SU-DHL-6 (cell line): Measurements from ENCODE around the gene GYPC.

Source experiments
- H2AFZ ChIP-seq: fragments of 200-600 bp; sonication (generic); 2 replicates; pipeline ENCODE4 v1.6.1; 2014; ENCODE audit warnings: low read depth, mild to moderate bottlenecking, moderate library complexity, mixed read lengths, antibody characterized with exemption, low read length; ENCODE audit not compliant: severe bottlenecking
- H3F3A ChIP-seq: fragments of 200-600 bp; shearing (Covaris generic); 2 replicates; pipeline ENCODE4 v1.6.0; 2016; ENCODE audit warnings: antibody characterized with exemption, mild to moderate bottlenecking; ENCODE audit not compliant: insufficient read depth
- H3K27ac ChIP-seq: fragments of 200-600 bp; sonication (generic); 2 replicates; pipeline ENCODE4 v1.5.1; 2016; ENCODE audit warnings: low read depth, mild to moderate bottlenecking, low read length, moderate library complexity, mixed read lengths
- H3K27me3 ChIP-seq: fragments of 200-600 bp; sonication (generic), shearing (Covaris generic); 2 replicates; pipeline ENCODE4 v1.6.0; 2014; ENCODE audit warnings: mild to moderate bottlenecking, low read length
- H3K36me3 ChIP-seq: fragments of 200-600 bp; sonication (generic); 2 replicates; pipeline ENCODE4 v1.6.1; 2014; ENCODE audit warnings: mild to moderate bottlenecking, low read length, mixed read lengths
- H3K4me2 ChIP-seq: fragments of 300-600, 200-600 bp; shearing (Covaris generic), sonication (generic); 2 replicates; pipeline ENCODE4 v1.6.0; 2014; ENCODE audit warnings: low read length, low read depth, mild to moderate bottlenecking; ENCODE audit not compliant: poor library complexity, severe bottlenecking
- H3K4me3 ChIP-seq: fragments of 200-600 bp; sonication (generic); 2 replicates; pipeline ENCODE4 v1.5.1; 2014; ENCODE audit warnings: antibody characterized with exemption, low read length, mild to moderate bottlenecking, mixed read lengths; ENCODE audit not compliant: insufficient read depth, poor library complexity, severe bottlenecking
- H3K79me2 ChIP-seq: fragments of 200-600 bp; sonication (generic); 2 replicates; pipeline ENCODE4 v1.6.1; 2014; ENCODE audit warnings: mild to moderate bottlenecking, low read length, moderate library complexity; ENCODE audit not compliant: insufficient read depth
- H3K9ac ChIP-seq: fragments of 200-600 bp; sonication (generic); 2 replicates; pipeline ENCODE4 v1.7.0; 2014; ENCODE audit warnings: mild to moderate bottlenecking, low read length
- H3K9me2 ChIP-seq: fragments of 200-600 bp; sonication (generic); replicated peaks from 2 replicates; pipeline ENCODE4 v1.6.1; 2014; ENCODE audit warnings: low read length; ENCODE audit not compliant: insufficient read depth
- H3K9me3 ChIP-seq: fragments of 200-600 bp; sonication (generic); 2 replicates; pipeline ENCODE4 v1.6.1; 2014; ENCODE audit warnings: low read length, mixed read lengths; ENCODE audit not compliant: insufficient read depth
- H4K20me1 ChIP-seq: fragments of 200-600 bp; sonication (generic); 2 replicates; pipeline ENCODE4 v1.6.1; 2014; ENCODE audit warnings: low read depth, mild to moderate bottlenecking, antibody characterized with exemption, low read length, moderate library complexity, mixed read lengths
- CTCF ChIP-seq: fragments of 200-600 bp; sonication (generic); IDR thresholded peaks from one replicate; pipeline ENCODE4 v1.5.1; 2017; ENCODE audit warnings: antibody characterized with exemption, mild to moderate bottlenecking, low read length, moderate library complexity; ENCODE audit not compliant: insufficient read depth, poor library complexity, severe bottlenecking
- EZH2phosphoT487 ChIP-seq: fragments of 200-600 bp; sonication (generic), shearing (Covaris generic); conservative IDR thresholded peaks from 2 replicates; pipeline ENCODE4 v1.6.1; 2018; ENCODE audit warnings: mild to moderate bottlenecking, antibody characterized with exemption, low read length, moderate library complexity, mixed read lengths

GYPC gene

GRCh38 chr2:126669772-126670171 is 13.8 kb downstream of the GYPC start:
- Histone ChIP-seq H3K27me3 (no peaks in the 10 kb centered on the region), H3K4me3 (no peak overlapping the region), H3K9me2 (no peaks in the 10 kb centered on the region), H3K9me3 (no peaks in the 10 kb centered on the region), H2AFZ (no peak overlapping the region), H3K27ac (no peak overlapping the region), H3K36me3 (no peaks in the 10 kb centered on the region), H3K9ac (no peak overlapping the region), H3K79me2 (no peaks in the 10 kb centered on the region), H3K4me2 (no peak overlapping the region), H4K20me1 (no peaks in the 10 kb centered on the region), H3F3A (no peaks in the 10 kb centered on the region)
- TF ChIP-seq EZH2phosphoT487 (no peak), CTCF (no peak)

GRCh38 chr2:126671488-126671887 is 15.5 kb downstream of the GYPC start:
- H3K27ac ChIP-seq = no peak overlapping the region
- no peaks in the 10 kb centered on the region for H3K9me3 ChIP-seq
- H3F3A ChIP-seq = no peaks in the 10 kb centered on the region
- no peaks in the 10 kb centered on the region for H4K20me1 ChIP-seq
- no peaks in the 10 kb centered on the region for H3K36me3 ChIP-seq
- H3K4me2 ChIP-seq = no peak overlapping the region
- TF ChIP-seq CTCF (no peak), EZH2phosphoT487 (no peak)
- no peaks in the 10 kb centered on the region for H3K9me2 ChIP-seq
- no peak overlapping the region for H3K4me3 ChIP-seq
- no peak overlapping the region for H2AFZ ChIP-seq
- H3K9ac ChIP-seq = no peak overlapping the region
- no peaks in the 10 kb centered on the region for H3K79me2 ChIP-seq
- no peaks in the 10 kb centered on the region for H3K27me3 ChIP-seq

- no peaks in the 10 kb centered on the region for H3K79me2 ChIP-seq
- H3K4me3 ChIP-seq = no peak overlapping the region
- no peaks in the 10 kb centered on the region for H3K9me3 ChIP-seq
- no peak for TF ChIP-seq CTCF
- TF ChIP-seq EZH2phosphoT487 = no peak
- H2AFZ ChIP-seq = no peak overlapping the region
- no peaks in the 10 kb centered on the region for H3F3A ChIP-seq
- H3K36me3 ChIP-seq = no peaks in the 10 kb centered on the region
- no peaks in the 10 kb centered on the region for H3K9me2 ChIP-seq
- no peaks in the 10 kb centered on the region for H3K27me3 ChIP-seq
- H3K9ac ChIP-seq = no peak overlapping the region
- no peak overlapping the region for H3K4me2 ChIP-seq
- no peak overlapping the region for H3K27ac ChIP-seq
- no peaks in the 10 kb centered on the region for H4K20me1 ChIP-seq
Observed at GRCh38 chr2:126672980-126673605, 17.1 kb downstream of the GYPC start.
